Transverse colon (tissue), 4 donors: ENCODE data around the gene OSBPL10.

Experiments
- EP300 ChIP-seq: sonication (generic); formaldehyde crosslinking; IDR thresholded peaks from one replicate; pipeline ENCODE4 v1.6.1; 2017; ENCODE audit warnings: antibody characterized with exemption, low read depth
- POLR2AphosphoS5 ChIP-seq, 3 donors: sonication (generic); formaldehyde crosslinking; IDR thresholded peaks; one replicate each; pipeline ENCODE4 v1.6.1; 2016; ENCODE audit warnings: antibody characterized with exemption in 3 of 3
- TF ChIP-seq, protein P1 (sequence below), 5 experiments: fragments of 200-600 bp in 3 of 5; fragments of 450-650 bp in 2 of 5; sonication (generic) in 3 of 5; IDR thresholded peaks; 1 replicate in 2 of 5; 2 replicates in 3 of 5; pipeline ENCODE4 v1.5.1; 2016 to 2017; ENCODE audit warnings: antibody characterized with exemption in 5 of 5, inconsistent platforms in 3 of 5, mild to moderate bottlenecking in 2 of 5, moderate library complexity in 1 of 5

DNA sequence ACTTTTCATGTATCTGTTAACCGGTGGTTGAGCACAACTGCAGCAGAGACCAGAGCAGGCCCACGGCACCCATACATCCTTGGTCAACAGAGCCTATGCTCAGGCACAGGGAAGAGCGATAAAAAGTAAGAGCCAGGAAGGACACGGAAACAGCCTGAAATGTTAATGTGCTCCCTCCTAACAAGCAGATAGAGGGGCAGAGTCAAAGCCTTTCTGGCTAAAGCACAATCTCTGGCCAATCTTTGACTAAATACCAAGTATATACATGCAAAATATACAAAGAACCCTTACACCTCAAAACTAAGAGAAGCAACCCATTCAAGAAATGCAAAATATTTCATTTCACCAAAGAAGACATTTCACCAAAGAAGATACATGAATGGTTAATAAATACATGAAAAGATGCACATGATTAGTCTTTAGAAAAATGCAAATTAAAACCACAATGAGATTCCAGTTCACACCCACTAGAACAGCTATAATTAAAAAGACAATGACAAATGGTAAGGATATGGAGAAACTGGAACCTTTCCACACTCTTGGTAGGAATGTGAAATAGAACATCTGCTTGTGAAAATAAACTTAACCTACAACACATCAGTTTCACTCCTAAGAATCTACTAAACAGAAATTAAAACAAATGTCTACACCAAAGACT is 88.0 kb downstream of the OSBPL10 start:
- TF ChIP-seq, protein P1, sequence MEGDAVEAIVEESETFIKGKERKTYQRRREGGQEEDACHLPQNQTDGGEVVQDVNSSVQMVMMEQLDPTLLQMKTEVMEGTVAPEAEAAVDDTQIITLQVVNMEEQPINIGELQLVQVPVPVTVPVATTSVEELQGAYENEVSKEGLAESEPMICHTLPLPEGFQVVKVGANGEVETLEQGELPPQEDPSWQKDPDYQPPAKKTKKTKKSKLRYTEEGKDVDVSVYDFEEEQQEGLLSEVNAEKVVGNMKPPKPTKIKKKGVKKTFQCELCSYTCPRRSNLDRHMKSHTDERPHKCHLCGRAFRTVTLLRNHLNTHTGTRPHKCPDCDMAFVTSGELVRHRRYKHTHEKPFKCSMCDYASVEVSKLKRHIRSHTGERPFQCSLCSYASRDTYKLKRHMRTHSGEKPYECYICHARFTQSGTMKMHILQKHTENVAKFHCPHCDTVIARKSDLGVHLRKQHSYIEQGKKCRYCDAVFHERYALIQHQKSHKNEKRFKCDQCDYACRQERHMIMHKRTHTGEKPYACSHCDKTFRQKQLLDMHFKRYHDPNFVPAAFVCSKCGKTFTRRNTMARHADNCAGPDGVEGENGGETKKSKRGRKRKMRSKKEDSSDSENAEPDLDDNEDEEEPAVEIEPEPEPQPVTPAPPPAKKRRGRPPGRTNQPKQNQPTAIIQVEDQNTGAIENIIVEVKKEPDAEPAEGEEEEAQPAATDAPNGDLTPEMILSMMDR (IDR thresholded peaks at IDR 0.05) = no peak
- TF ChIP-seq POLR2AphosphoS5 (IDR thresholded peaks at IDR 0.05) (no peak), EP300 (no peak)
